Heart left ventricle (tissue), 16 donors: Measurements from ENCODE around the gene TXLNA. TPM values are rescaled to one million over a fixed set of nuclear protein-coding genes. Genes with fewer than 3 reads are reported as not detected.

Experiments
- ATAC-seq, 4 donors: fragments of 200-7000 bp; cut with Tn5 transposase; one replicate each; pipeline ENCODE4 v1.9.1; 2020 to 2022; ENCODE audit warnings: moderate library complexity in 4 of 4, mild to moderate bottlenecking in 3 of 4, moderate number of reproducible peaks in 1 of 4
- DNase-seq, 5 donors: peaks; one replicate each; pipeline ENCODE4 v3.0.0-alpha.2; 2020
- H3K27ac ChIP-seq, 12 donors: fragments of 200-600 bp; sonication (generic) in 4 of 12; one replicate each; pipeline versions ENCODE4 v1.5.0 to v1.8.0; 2016 to 2022; ENCODE audit warnings: mild to moderate bottlenecking in 2 of 12
- H3K27me3 ChIP-seq, 9 donors: fragments of 200-600 bp; sonication (generic) in 2 of 9; one replicate each; pipeline versions ENCODE4 v1.5.1 to v1.8.0; 2016 to 2022; ENCODE audit warnings: mild to moderate bottlenecking in 3 of 9
- H3K36me3 ChIP-seq, 9 donors: fragments of 200-600 bp; sonication (generic) in 2 of 9; one replicate each; pipeline versions ENCODE4 v1.5.0 to v1.8.0; 2018 to 2022; ENCODE audit warnings: mild to moderate bottlenecking in 2 of 9
- H3K4me1 ChIP-seq, 12 donors: fragments of 200-600 bp; sonication (generic) in 4 of 12; one replicate each; pipeline versions ENCODE4 v1.5.0 to v1.8.0; 2016 to 2022; ENCODE audit warnings: mild to moderate bottlenecking in 3 of 12
- H3K4me3 ChIP-seq, 12 donors: fragments of 200-600 bp; sonication (generic) in 4 of 12; one replicate each; pipeline versions ENCODE4 v1.5.0 to v1.8.0; 2017 to 2022; ENCODE audit warnings: mild to moderate bottlenecking in 9 of 12, moderate library complexity in 4 of 12
- H3K9me3 ChIP-seq, 12 donors: fragments of 200-600 bp; sonication (generic) in 4 of 12; one replicate each; pipeline versions ENCODE4 v1.5.0 to v1.8.0; 2016 to 2022; ENCODE audit warnings: mild to moderate bottlenecking in 1 of 12
- CTCF ChIP-seq, 12 donors: fragments of 200-600 bp; sonication (generic) in 4 of 12; IDR thresholded peaks; one replicate each; pipeline versions ENCODE4 v1.5.0 to v1.8.0; 2018 to 2022; ENCODE audit warnings: antibody characterized with exemption in 12 of 12, mild to moderate bottlenecking in 5 of 12
- POLR2A ChIP-seq, 2 donors: fragments of 450-650 bp; IDR thresholded peaks; one replicate each; pipeline ENCODE4 v1.6.1; 2017; ENCODE audit warnings: antibody characterized with exemption in 2 of 2, mild to moderate bottlenecking in 2 of 2, moderate library complexity in 2 of 2
- WGBS, 4 donors: extraction: QIAGEN DNeasy Blood & Tissue Kit in 2 of 4; methylation state at CpG; one replicate each; pipeline versions ENCODE4 v1.1.5 to v1.1.7; 2013 to 2018; 5-methylcytosine and 5-hydroxymethylcytosine counted together
- intact Hi-C, 10 donors: fragments of 100-400 bp; cut with DNase I; formaldehyde crosslinking; loops; one replicate each; pipeline versions ENCODE4 v1.11.1 to v1.14.2; 2022
- polyA plus RNA-seq, 2 donors: library from polyadenylated mRNA; stranded (reverse); fragments of 200-250 nt; gene quantifications; one replicate each; pipeline ENCODE4 v1.2.3, GENCODE V29; 2013
- total RNA-seq, 9 donors: library from RNA; depleted of rRNA in 2 of 9; stranded (reverse); fragments of >200 nt in 2 of 9; fragmentation: NEBNext Ultra II Directional in 3 of 9; extraction: Animal tissue kit (Norgen Biotek cat#: 25700) in 3 of 9; gene quantifications; one replicate each; pipeline versions ENCODE4 v1.1.0 to v1.2.4, GENCODE V29; 2016 to 2023
- donor health status: ischemic (EF 13 %, LVEDD 7.1; RV severe dilation, severe dysfunction).
- donor health status: healthy with polysubstance abuse.
- donor health status: DM: no; HTN: yes; CAD: no.
- donor health status: DM: no; HTN: no; CAD: no.
- donor health status: ischemic (EF 25% LVEDD 6.9; RV normal size, moderate dysfunction).
- donor health status: ischemic (EF 25% LVEDD 5.7; RV mildly dilated, moderate dysfunction).
- donor health status: healthy.
- donor health status: DM: yes; HTN: yes; CAD: no.
- donor health status: ischemic (EF 35%, LVEDD 5.7; RV mildly dilated, moderate dysfunction).
- donor health status: nonischemic (EF 11% LVEDD 7.7; RV severe dilation, severe dysfunction).
- donor health status: DM: yes; HTN: yes; CAD: no.
- donor health status: PGD.
- donor health status: ischemic (EF 29% LVEDD 5.4; RV normal size, mild dysfunction).
- donor health status: nonischemic (EF 23%, LVEDD 6.1; RV moderate dilation, normal function).

The TXLNA gene
- total and polyA plus RNA-seq, 11 donors, result 8.7 to 35.9 (median 18.6) TPM

GRCh38 chr1:32239790-32240139, 60.3 kb downstream of the TXLNA start:
- intact Hi-C loops, result loop anchor here in 6 of 10 donors (5.0 to 10.0 kb wide), 3 partner anchors 53 to 78 kb away; partner anchors contain the start of gene HDAC1 (in 2 of the 6)
- ATAC-seq, result peak in 1 of 4 donors; percentile 4
- Histone ChIP-seq H3K4me1 (peaks cover 2 to 42% (median 19%) of the 10 kb centered on the region in 12 donors), H3K27me3 (no peaks in the 10 kb centered on the region), H3K9me3 (no peaks in the 10 kb centered on the region), H3K27ac (peak overlapping the region in 11 of 12 donors; percentile 64 to 92 (median 87)), H3K36me3 (peaks cover 0 to 9% (median 0%) of the 10 kb centered on the region in 9 donors), H3K4me3 (peak overlapping the region in 11 of 12 donors; percentile 63 to 85 (median 69))
- TF ChIP-seq CTCF (IDR thresholded peaks at IDR 0.05) (no peak), POLR2A (IDR thresholded peaks at IDR 0.05) (no peak)
- WGBS, 4 donors, result 45 to 60% (median 50%) methylated on average over 3 to 20 of the region's 20 CpGs
- DNase-seq, result peak in 1 of 5 donors; percentile 28

DNA sequence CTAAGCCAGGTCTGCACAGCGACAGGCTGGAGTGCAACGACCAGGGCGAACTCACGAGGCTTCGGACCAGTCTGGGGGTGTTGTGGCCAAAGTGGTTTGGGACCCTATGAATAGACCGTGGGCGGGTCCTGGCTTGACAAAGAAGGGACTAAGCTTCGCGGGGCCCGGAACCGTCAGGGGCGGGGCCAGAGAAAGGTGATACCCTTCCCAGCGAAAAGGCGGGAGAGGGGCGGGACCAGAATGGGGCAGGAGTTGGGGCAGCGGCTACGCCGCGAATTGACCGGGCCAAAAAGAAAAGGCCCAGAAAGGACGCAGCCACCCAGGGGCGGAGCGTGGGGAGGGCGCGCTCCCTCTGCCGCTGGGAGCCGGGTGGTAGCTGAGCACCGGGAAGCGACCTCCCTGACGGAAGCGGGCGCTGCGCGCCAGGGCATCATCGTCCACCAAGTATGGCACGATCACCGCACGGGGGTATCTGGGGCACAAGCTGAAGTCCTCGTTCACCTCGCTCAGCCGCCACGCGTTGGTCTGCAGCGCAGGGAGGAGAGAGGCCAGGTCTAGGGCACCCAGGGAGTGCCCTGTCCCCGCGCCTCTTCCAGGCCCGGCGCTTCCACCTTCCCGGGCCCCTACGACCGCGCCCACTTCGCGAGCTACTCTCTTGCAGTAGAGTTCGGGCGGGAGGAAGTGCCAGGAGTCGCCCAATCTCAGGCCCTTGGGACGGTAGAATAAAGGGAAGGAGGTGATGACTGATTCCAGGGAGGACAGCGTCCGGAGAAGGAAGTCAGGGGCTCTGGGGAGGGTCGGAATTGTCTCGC, 60.9 kb downstream of the TXLNA start:
- Histone ChIP-seq H3K27ac (peak overlapping the region; percentile 63 to 92 (median 86)), H3K36me3 (peaks cover 0 to 8% (median 0%) of the 10 kb centered on the region in 9 donors), H3K4me3 (peak overlapping the region; percentile 34 to 85 (median 69)), H3K9me3 (no peaks in the 10 kb centered on the region), H3K27me3 (no peaks in the 10 kb centered on the region), H3K4me1 (peaks cover 2 to 42% (median 19%) of the 10 kb centered on the region in 12 donors)
- WGBS, 4 donors, result 2 to 5% (median 3%) methylated on average over 45 to 62 of the region's 62 CpGs
- TF ChIP-seq CTCF (IDR thresholded peaks at IDR 0.05), result peak in 10 of 12 donors; percentile 18 to 55 (median 27)
- TF ChIP-seq POLR2A (IDR thresholded peaks at IDR 0.05), result peak in 1 of 2 donors; percentile 60
- DNase-seq, result peak; percentile 71 to 80 (median 78)
- intact Hi-C loops, result loop anchor here in 6 of 10 donors (5.0 to 10.0 kb wide), 3 partner anchors 52 to 77 kb away; partner anchors contain the start of gene HDAC1 (in 2 of the 6)
- ATAC-seq, result peak; percentile 37 to 83 (median 73)

DNA sequence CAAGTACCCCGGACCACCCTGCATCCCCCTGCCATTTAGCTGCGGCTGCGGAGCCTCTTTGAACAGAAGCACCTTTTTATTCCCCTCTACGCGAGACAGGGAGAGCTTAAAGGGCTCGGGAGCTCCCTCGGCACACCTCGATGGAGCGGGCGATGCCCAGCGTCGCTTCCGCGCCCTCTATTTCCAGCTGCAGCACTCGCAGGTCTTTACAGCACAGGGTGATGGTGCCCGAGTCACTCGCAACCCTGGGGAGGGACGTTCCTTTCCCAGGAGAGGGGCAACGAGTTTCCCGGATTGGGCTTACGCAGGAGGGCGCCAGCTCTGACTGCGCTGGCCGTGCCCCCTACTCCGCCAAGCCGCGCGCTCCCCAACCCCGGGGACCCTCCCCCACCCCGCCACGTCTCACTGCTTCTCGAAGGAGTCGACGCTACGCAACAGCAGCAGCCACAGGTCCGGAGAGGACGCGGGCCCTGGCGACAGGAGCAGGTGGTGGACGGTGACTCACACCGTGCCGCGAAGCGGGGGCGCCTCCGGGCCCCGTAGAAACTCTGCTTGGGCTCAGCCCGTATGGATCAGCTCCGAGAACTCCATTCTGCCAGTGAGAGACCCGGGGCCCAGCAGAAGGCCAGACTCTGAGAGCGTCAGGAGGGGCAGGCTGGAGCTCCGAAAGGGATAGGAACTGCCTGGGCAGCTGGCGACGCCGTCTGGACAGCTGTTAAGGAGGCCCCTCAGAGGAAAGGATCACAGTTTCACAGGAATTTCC, 61.7 kb downstream of the TXLNA start:
- no peaks in the 10 kb centered on the region for H3K9me3 ChIP-seq
- intact Hi-C loops, result loop anchor here in 6 of 10 donors (5.0 to 10.0 kb wide), 3 partner anchors 51 to 76 kb away; partner anchors contain the start of gene HDAC1 (in 2 of the 6)
- TF ChIP-seq CTCF (IDR thresholded peaks at IDR 0.05), result no peak
- TF ChIP-seq POLR2A (IDR thresholded peaks at IDR 0.05), result peak in 1 of 2 donors; percentile 19
- H3K4me3 ChIP-seq, result peak overlapping the region; percentile 34 to 85 (median 69)
- peaks cover 2 to 39% (median 24%) of the 10 kb centered on the region in 12 donors for H3K4me1 ChIP-seq
- H3K27me3 ChIP-seq, result no peaks in the 10 kb centered on the region
- 0 to 1% (median 1%) methylated on average over 17 to 55 of the region's 55 CpGs for WGBS, 4 donors
- H3K36me3 ChIP-seq, result peaks cover 0 to 8% (median 0%) of the 10 kb centered on the region in 9 donors
- ATAC-seq (peak; percentile 52 to 76 (median 72)), DNase-seq (peak; percentile 58 to 78 (median 71))
- H3K27ac ChIP-seq, result peak overlapping the region; percentile 63 to 92 (median 86)
